HG02623 (cell line): Measurements from ENCODE around the gene UNC13D.
A peak's percentile ranks its signal among the peaks of the same experiment; 100 is the strongest.
"Not testable (repeated sequence)": the region's sequence is repeated elsewhere in the genome, so short reads cannot be mapped to it uniquely, and the experiment has no call there.

Experiments
- ATAC-seq: cut with Tn5 transposase; IDR thresholded peaks from one replicate; pipeline ENCODE4 v1.9.1; 2021; ENCODE audit warnings: moderate library complexity; ENCODE audit not compliant: unreplicated experiment

UNC13D gene

GRCh38 chr17:75853433-75853832, 9.2 kb upstream of the UNC13D start:
- ATAC-seq = no peak

GRCh38 chr17:75851693-75851991, 7.4 kb upstream of the UNC13D start:
- ATAC-seq = not testable (repeated sequence)

- no peak for ATAC-seq
These were observed 6.9 kb upstream of the UNC13D start for GRCh38 chr17:75850928-75851692.

- no peak for ATAC-seq
These were observed 5.5 kb upstream of the UNC13D start for GRCh38 chr17:75849724-75850123.

- ATAC-seq = no peak
These were observed 5.1 kb upstream of the UNC13D start for GRCh38 chr17:75849279-75849646.

DNA sequence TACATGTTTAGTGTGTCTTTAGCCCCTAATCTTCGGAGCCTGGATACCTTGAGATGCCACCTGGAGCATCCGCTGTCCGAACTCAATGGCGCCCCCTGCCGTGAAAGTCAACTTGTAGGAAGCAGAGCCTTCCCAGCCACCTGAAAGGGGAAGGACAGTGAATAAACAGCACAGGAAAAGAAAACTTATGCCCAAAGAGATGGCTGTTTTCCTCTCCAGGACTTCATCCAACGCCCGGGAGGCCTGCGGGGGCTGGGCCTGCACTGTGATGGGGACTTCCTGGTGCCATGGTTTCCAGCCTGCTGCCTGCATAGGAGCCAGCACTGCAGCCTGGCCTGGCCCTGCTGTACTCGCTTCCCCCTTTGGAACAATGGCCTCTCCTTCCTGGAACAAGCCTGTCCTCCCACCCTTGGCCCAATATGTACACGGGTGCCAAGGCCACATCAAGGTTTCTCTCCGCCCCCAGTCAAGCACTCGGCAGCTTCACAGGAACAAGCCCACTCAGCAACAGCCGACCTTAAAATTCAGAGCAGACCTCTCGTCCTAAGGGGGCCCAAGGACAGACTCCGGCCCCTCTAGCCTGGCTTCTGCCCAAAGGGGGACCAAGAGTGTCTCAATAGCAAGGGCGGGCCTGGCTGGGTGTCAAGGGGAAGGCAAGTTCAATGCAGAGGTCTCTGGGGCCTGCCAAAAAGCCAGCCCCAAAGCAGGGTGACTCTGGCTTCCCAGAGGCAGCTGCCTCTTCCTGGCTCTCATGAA, 4.5 kb upstream of the UNC13D start:
- no peak for ATAC-seq

DNA sequence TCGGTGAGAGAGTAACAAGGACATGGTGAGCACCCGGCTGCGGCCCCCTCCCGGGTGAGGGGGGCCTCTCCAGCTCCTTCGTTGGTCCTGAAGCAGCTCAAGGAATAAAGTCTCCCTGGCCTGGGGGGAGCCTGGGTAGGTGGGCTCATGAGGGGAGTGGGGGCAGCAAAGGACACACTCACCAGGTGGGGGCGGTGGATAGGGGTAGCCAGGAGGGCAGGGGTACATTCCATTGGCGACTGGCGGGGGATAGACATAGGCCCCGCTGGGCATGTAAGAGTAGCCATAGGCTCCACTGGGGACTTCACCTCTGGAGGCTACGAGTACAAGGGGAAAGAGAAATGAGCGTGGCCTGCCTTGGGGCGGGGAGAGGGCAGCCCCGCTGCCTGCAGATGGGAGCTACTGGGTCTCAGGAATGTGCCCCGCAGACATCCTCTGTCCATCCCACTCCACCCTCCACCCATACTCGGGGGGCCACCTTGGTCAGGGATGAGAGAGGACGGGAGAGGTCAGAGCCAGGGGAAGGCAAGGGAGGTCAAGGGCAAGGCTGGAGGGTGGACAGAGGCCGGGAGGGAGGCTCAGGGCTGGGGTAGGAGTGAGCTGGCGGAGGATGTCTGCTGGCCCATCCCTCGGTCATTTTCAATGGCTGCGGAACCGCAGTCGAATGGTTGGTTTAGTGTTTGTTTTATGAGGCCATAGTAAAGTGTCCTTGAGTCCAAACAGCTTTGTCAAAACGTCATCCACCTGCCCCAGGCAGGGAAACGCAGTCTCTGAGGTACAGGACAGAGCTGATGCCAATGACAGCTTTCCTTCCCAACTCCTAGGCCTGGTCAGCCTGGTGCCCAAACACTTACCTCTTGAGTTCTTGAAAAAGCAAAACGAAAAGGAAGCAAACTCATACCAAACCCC, 3.7 kb upstream of the UNC13D start:
- no peak for ATAC-seq

GRCh38 chr17:75846692-75847613, 2.7 kb upstream of the UNC13D start:
- ATAC-seq = no peak

GRCh38 chr17:75845933-75846691, 1.9 kb upstream of the UNC13D start:
- ATAC-seq = no peak

GRCh38 chr17:75845058-75845711, 981 bp upstream of the UNC13D start:
- peak; percentile 64 for ATAC-seq

DNA sequence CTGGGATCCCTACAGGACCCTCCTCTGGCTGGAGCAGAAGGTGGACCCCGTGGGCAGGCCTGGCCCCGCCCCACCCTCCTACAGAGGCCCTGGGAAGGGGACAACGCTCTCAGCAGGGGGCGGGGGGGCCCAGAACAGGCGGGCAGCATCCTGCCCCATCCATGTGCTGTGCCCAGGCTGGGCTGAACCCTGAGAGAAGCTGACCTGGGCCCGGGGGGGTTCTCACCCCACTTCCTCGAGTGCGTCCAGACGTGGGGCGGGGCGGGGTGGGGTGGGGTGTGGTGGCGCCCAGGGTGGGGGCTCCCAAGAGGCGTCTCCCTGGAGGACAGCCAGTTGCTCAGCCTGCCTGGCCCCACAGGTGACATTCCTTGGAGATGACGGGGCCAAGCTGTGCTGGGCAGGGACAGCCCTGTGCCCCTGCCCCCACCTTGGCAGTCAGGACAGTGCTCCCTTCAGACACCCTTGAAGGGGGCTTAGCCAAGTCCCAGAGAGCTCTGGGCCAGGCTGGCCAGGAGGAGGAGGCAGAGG, 390 bp upstream of the UNC13D start:
- ATAC-seq = no peak

GRCh38 chr17:75842963-75843576, 1.1 kb downstream of the UNC13D start:
- no peak for ATAC-seq

DNA sequence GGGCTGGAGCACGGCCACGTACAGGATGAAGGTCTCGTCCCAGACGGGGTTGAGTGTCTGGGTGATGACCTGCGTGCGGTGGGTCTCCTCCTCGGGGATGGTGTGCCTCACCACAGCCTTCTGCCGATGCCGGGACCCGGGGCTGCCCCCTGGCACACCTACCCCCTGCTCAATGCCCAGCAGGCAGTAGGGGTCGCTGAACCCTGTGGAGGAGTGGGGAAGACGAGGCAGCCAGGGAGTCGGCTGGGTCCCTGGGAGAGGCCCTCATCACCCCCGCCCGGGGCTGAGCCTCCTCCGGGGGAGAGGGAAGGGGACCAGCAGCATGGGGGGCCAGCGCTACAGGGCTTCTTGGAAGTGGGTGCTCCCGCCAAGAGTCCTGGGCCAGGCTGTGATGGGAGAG, 1.8 kb downstream of the UNC13D start:
- no peak for ATAC-seq

- ATAC-seq = no peak
These were observed 3.4 kb downstream of the UNC13D start for GRCh38 chr17:75840799-75841164.

DNA sequence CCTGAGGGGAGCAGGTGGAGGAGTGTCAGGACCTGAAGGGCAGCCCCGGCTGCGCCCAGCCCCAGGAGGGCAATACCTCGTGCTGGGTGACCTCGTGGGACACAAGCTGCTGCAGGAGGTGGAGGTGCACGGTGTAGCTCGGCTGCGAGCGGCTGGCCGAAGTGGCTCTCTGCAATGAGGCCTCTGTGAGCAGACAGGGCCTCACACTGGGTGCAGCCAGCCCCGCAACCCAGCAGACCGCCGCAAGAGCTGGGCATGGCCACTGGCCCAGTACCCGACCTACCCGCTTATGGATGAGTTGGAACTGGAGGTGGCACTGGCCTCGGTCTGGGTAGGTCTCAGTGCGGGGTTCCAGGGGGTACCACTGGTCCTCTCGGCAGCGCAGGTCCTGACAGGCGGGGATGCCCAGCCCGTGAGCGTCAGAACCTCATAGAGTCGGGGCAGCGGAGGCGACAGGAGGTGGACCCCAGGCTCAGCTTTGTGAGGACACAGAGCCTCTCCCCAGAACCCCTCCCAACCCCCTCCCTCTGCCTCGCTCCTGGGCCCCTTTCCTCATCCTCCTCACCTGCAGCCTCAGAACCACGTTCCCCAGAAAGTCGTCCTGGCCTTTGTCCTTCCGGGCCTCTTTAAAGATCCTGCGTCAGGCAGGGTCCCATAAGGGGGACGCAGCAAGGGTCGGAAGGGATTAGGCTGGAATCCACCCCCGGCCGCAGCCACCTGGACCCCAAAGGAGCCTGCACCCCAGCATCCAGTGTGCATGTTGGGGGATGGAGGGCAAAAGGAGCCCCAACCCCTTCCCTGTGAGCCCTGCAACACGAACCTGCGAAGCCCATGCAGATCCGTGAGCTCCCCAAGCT, 4.0 kb downstream of the UNC13D start:
- ATAC-seq = no peak

DNA sequence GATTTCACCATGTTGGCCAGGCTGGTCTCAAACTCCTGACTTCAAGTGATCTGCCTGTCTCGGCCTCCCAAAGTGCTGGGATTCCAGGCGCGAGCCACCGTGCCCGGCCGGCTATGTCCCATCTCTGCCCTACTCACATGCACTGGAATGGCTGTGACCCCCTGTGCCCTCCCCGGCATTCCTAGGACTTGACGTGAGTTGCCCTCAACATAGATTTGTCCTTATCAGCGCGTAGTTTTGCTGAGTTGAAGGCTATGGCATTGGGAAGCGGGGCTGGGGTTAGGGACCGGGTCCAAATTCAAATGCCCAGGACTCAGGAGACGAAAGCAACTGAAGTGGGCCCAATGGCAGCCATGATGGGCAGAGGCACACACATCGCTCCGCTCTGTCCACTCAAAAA, 5.8 kb downstream of the UNC13D start:
- no peak for ATAC-seq

DNA sequence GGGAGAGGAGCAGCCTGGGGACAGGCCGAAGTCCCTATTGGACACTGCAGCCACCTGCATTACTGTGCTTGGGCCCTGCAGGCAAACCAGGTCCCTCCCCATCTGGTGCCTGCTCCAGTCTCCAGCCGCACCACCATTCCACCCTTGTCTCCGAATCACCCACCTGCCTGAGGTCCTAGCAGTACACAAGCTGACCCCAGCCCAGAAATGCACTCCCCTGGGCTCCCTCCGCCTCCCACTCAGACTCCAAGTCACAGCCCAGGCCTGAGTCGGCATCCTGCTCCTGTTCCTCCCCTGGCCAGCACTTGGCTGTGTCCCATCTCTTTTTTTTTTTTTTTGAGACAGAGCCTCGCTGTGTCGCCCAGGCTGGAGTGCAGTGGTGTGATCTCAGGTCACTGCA, 6.3 kb downstream of the UNC13D start:
- ATAC-seq = no peak

- ATAC-seq = no peak
These were observed 7.6 kb downstream of the UNC13D start for GRCh38 chr17:75836605-75837004.
